ELR (cell line): ENCODE data around the gene KNG1.
"Not testable (repeated sequence)": the region's sequence is repeated elsewhere in the genome, so short reads cannot be mapped to it uniquely, and the experiment has no call there.

Experiments
- DNase-seq: peaks from one replicate; pipeline ENCODE4 v3.0.0-alpha.2; 2015; ENCODE audit warnings: low read depth

The KNG1 gene

GRCh38 chr3:186710694-186711093 is 6.5 kb upstream of the KNG1 start:
- DNase-seq: not testable (repeated sequence)

- DNase-seq: no peak
These were observed 3.7 kb upstream of the KNG1 start for GRCh38 chr3:186713499-186713898.

- DNase-seq: no peak
These were observed 3.0 kb downstream of the KNG1 start for GRCh38 chr3:186719945-186720739.

- DNase-seq: peak; percentile 45
These were observed 5.3 kb downstream of the KNG1 start for GRCh38 chr3:186722457-186722856.

GRCh38 chr3:186724911-186725310 is 7.8 kb downstream of the KNG1 start:
- DNase-seq: no peak

- DNase-seq: no peak
These were observed 15.1 kb downstream of the KNG1 start for GRCh38 chr3:186732169-186732766.

- no peak for DNase-seq
These were observed 25.6 kb downstream of the KNG1 start for GRCh38 chr3:186742618-186743380.

GRCh38 chr3:186743666-186744065 is 26.5 kb downstream of the KNG1 start:
- no peak for DNase-seq

GRCh38 chr3:186746008-186746407 is 28.8 kb downstream of the KNG1 start:
- DNase-seq: peak; percentile 84

GRCh38 chr3:186750316-186750715 is 33.2 kb downstream of the KNG1 start:
- DNase-seq: no peak

GRCh38 chr3:186751480-186751879 is 34.3 kb downstream of the KNG1 start:
- no peak for DNase-seq

GRCh38 chr3:186754006-186754405 is 36.8 kb downstream of the KNG1 start:
- DNase-seq: peak; percentile 18

GRCh38 chr3:186754871-186755270 is 37.7 kb downstream of the KNG1 start:
- DNase-seq: no peak

- DNase-seq: no peak
These were observed 40.1 kb downstream of the KNG1 start for GRCh38 chr3:186757214-186757613.

GRCh38 chr3:186757686-186758220 is 40.6 kb downstream of the KNG1 start:
- DNase-seq: no peak

GRCh38 chr3:186759231-186759930 is 42.2 kb downstream of the KNG1 start:
- no peak for DNase-seq

GRCh38 chr3:186760141-186760833 is 43.1 kb downstream of the KNG1 start:
- DNase-seq: peak; percentile 12

- no peak for DNase-seq
These were observed 43.8 kb downstream of the KNG1 start for GRCh38 chr3:186760897-186761447.

- DNase-seq: no peak
These were observed 55.1 kb downstream of the KNG1 start for GRCh38 chr3:186772281-186772694.

GRCh38 chr3:186772701-186773417 is 55.7 kb downstream of the KNG1 start:
- DNase-seq: peak; percentile 69
